NCI-H2227 (cell line): ENCODE results near the gene RBFA.

Source experiments
- DNase-seq: peaks from one replicate; lab custom pipeline; 2025; ENCODE audit not compliant: unreplicated experiment; lab: John Stamatoyannopoulos, UW

The RBFA gene

GRCh38 chr18:80070825-80071224 lies 36.6 kb downstream of the RBFA start:
- no peak for DNase-seq

DNA sequence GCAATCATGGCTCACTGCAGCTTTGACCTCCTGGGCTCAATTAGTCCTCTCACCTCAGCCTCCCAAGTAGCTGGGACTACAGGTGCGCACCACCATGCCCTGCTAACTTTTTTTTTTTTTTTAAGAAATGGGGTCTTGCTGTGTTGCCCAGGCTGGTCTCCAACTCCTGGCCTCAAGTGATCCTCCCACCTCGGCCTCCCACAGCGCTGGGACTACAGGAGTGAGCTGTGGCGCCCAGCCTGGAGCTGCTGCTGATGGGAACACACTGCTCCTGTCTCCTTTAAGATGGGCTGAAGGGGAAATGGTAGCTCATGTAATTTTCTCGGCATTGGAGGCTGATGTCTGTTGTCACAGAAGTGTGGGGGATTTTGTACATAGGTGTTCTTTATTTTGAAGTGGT lies 39.9 kb downstream of the RBFA start:
- DNase-seq: no peak

DNA sequence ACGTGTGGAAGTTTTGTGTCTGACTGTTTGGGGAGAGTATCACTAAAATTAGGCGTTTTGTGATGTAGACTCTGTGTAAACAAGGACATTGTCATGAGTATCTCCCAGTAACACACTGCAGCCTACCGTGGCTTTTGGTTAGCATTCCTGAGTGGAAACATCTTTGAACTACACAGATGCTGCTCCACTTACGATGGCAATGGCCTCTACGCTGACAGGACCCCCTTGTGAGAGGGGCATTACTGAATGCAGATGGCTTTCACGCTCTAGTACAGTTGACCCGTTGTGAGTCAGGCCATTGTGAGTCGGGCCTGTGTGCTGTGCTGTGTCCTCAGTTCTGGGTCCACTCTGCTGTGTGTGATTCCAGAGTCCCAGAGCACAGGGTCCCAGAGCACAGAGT lies 40.5 kb downstream of the RBFA start:
- no peak for DNase-seq

DNA sequence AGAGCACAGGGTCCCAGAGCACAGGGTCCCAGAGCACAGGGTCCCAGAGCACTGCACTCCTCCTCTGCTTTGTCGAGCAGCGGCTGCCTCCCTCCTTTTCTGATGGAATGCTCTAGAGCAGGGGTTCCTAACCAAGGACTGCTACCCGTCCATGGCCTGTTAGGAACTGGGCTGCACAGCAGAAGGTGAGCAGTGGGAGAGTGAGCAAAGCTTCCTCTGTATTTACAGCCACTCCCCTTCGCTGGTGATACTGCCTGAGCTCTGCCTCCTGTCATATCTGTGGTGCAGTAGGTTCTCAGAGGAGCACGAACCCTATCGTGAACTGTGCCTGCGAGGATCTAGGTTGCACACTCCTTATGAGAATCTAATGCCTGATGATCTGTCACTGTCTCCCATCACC lies 41.7 kb downstream of the RBFA start:
- DNase-seq: no peak

DNA sequence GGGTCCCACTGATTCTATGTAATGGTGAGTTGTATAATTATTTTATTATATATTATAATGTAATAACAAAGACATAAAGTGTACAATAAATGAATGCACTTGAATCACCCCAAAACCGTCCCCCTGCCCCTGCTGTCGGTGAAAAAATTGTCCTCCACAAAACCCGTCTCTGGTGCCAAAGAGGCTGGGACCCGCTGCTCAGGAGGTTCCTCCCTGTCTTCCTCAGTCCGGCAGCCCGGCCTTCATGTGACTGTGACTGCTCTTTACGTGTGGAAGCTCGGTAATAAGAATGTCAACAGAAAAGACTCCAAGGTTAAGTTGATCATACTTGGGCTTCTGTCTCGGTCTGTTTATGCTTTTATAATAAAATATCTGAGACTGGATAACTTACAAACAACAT lies 42.1 kb downstream of the RBFA start:
- no peak for DNase-seq

DNA sequence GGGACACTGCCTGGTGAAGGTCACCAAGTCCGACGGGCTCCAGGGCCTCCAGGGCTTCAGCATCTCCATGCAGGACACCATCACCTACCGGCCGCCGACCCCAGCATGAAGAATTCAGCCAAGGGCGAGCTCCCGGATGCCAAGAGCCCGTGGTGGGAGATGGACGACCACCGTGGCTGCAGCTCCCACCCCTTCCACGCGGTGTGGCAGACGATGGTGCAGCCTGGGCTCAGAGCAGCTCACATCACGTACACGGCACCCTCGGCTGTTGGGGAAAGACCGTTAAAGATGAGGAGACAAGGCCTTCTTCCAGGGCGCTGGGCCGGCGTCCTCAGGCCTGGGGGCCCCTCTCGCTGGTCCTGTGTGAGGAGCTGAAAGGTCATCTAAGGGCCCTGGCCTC lies 43.6 kb downstream of the RBFA start:
- no peak for DNase-seq
